Measurements from ENCODE around the gene OGFOD3. TPM values are rescaled to one million over a fixed set of nuclear protein-coding genes. Genes with fewer than 3 reads are reported as not detected.
A peak's percentile ranks its signal among the peaks of the same experiment; 100 is the strongest.

OGFOD3 gene
- total and polyA plus RNA-seq, 9 of the 15 experiments (the other 6 are each of a cell fraction or from before 2014, with no cell fraction given), result 0.69 to 44.7 (median 18.9) TPM

- TF ChIP-seq E2F4 (CRISPR knock-in tag; IDR thresholded peaks at IDR 0.05; ENCODE audit: low read depth) (no peak), ZNF311 (CRISPR knock-in tag; IDR thresholded peaks at IDR 0.05) (no peak), MEF2A (IDR thresholded peaks at IDR 0.05; ENCODE audit: control insufficient read depth, low read depth, low read length) (no peak), ZNF592 (IDR thresholded peaks at IDR 0.05) (0 out of 2 replicates have a peak, but pooled peaks have one; percentile 19), MNT (conservative IDR thresholded peaks at IDR 0.05) (peak; percentile 32 to 33; a peak in 2 of 4 replicates)
Measured at GRCh38 chr17:82465023-82465603, 46.7 kb upstream of the OGFOD3 start (continued).
